Mesenchymal stem cell (in vitro differentiated cells and primary cell): Measurements from ENCODE around the gene KIF3C. TPM values are rescaled to one million over a fixed set of nuclear protein-coding genes. Genes with fewer than 3 reads are reported as not detected.

Experiments
- DNase-seq: peaks from one replicate; pipeline ENCODE4 v3.0.0-alpha.2; 2013
- H2AFZ ChIP-seq: one replicate; pipeline ENCODE4 v1.6.1; 2013; ENCODE audit warnings: low read depth, mild to moderate bottlenecking, control low read depth, inconsistent platforms, low read length, moderate library complexity
- H2AK5ac ChIP-seq: 2 replicates; pipeline ENCODE4 v1.6.1; 2013; ENCODE audit warnings: low read length, moderate library complexity, mild to moderate bottlenecking, inconsistent platforms; ENCODE audit not compliant: severe bottlenecking
- H2BK120ac ChIP-seq: one replicate; pipeline ENCODE4 v1.6.1; 2013; ENCODE audit warnings: low read depth, mild to moderate bottlenecking, inconsistent platforms, low read length, moderate library complexity
- H2BK12ac ChIP-seq, 2 experiments: one replicate each; pipeline ENCODE4 v1.6.1; 2013; ENCODE audit warnings: inconsistent platforms in 2 of 2, low read length in 2 of 2, mild to moderate bottlenecking in 2 of 2, moderate library complexity in 2 of 2, control low read depth in 1 of 2
- H2BK15ac ChIP-seq: one replicate; pipeline ENCODE4 v1.6.1; 2013; ENCODE audit warnings: mild to moderate bottlenecking, low read depth, inconsistent platforms; ENCODE audit not compliant: poor library complexity, severe bottlenecking
- H2BK5ac ChIP-seq: 2 replicates; pipeline ENCODE4 v1.6.1; 2013; ENCODE audit warnings: low read depth, mild to moderate bottlenecking, low read length, control low read depth, inconsistent platforms; ENCODE audit not compliant: poor library complexity, severe bottlenecking
- H3K14ac ChIP-seq, 2 experiments: one replicate each; pipeline ENCODE4 v1.6.1; 2013; ENCODE audit warnings: inconsistent platforms in 2 of 2, low read length in 2 of 2, control low read depth in 1 of 2, mild to moderate bottlenecking in 1 of 2, moderate library complexity in 1 of 2
- H3K18ac ChIP-seq, 2 experiments: one replicate each; pipeline ENCODE4 v1.6.1; 2013; ENCODE audit warnings: inconsistent platforms in 2 of 2, low read length in 2 of 2, control low read depth in 1 of 2, low read depth in 1 of 2, mild to moderate bottlenecking in 1 of 2
- H3K23ac ChIP-seq, 2 experiments: one replicate each; pipeline ENCODE4 v1.6.1; 2013; ENCODE audit warnings: inconsistent platforms in 2 of 2, low read length in 2 of 2, mild to moderate bottlenecking in 2 of 2, moderate library complexity in 2 of 2, control low read depth in 1 of 2
- H3K27ac ChIP-seq: 2 replicates; pipeline ENCODE4 v1.5.1; 2013; ENCODE audit warnings: mild to moderate bottlenecking, moderate library complexity, low read length, control low read depth, inconsistent platforms; ENCODE audit not compliant: poor library complexity, severe bottlenecking
- H3K27me3 ChIP-seq, 2 experiments: 2 replicates each; pipeline versions ENCODE4 v1.6.1 to v1.7.0; 2013; ENCODE audit warnings: low read length in 2 of 2, mild to moderate bottlenecking in 2 of 2, moderate library complexity in 2 of 2, control low read depth in 1 of 2, inconsistent platforms in 1 of 2; ENCODE audit not compliant: control insufficient read depth in 1 of 2, insufficient read depth in 1 of 2
- H3K36me3 ChIP-seq, 2 experiments: 2 replicates each; pipeline versions ENCODE4 v1.6.1 to v1.7.0; 2013; ENCODE audit warnings: low read length in 2 of 2, control low read depth in 1 of 2, inconsistent platforms in 1 of 2, low read depth in 1 of 2, mild to moderate bottlenecking in 1 of 2; ENCODE audit not compliant: insufficient read depth in 2 of 2, control insufficient read depth in 1 of 2
- H3K4ac ChIP-seq, 2 experiments: one replicate each; pipeline ENCODE4 v1.6.1; 2013; ENCODE audit warnings: inconsistent platforms in 2 of 2, low read length in 2 of 2, mild to moderate bottlenecking in 2 of 2, moderate library complexity in 2 of 2, control low read depth in 1 of 2, low read depth in 1 of 2
- H3K4me1 ChIP-seq: 2 replicates; pipeline ENCODE4 v1.6.1; 2013; ENCODE audit warnings: low read depth, low read length, control low read depth; ENCODE audit not compliant: control insufficient read depth, insufficient read depth
- H3K4me2 ChIP-seq: 2 replicates; pipeline ENCODE4 v1.6.1; 2013; ENCODE audit warnings: low read length, mild to moderate bottlenecking, inconsistent platforms; ENCODE audit not compliant: poor library complexity, severe bottlenecking
- H3K4me3 ChIP-seq, 2 experiments: 2 replicates each; pipeline versions ENCODE4 v1.5.1 to v1.7.0; 2013; ENCODE audit warnings: low read length in 2 of 2, mild to moderate bottlenecking in 2 of 2, control low read depth in 1 of 2, low read depth in 1 of 2; ENCODE audit not compliant: insufficient read depth in 1 of 2
- H3K79me1 ChIP-seq: replicated peaks from 2 replicates; pipeline ENCODE4 v1.6.1; 2013; ENCODE audit warnings: mild to moderate bottlenecking, control low read depth, low read length, inconsistent platforms; ENCODE audit not compliant: poor library complexity, severe bottlenecking
- H3K9ac ChIP-seq: 2 replicates; pipeline ENCODE4 v1.7.0; 2013; ENCODE audit warnings: mild to moderate bottlenecking, low read length, moderate library complexity
- H3K9me3 ChIP-seq: 2 replicates; pipeline ENCODE4 v1.7.0; 2013; ENCODE audit warnings: mild to moderate bottlenecking, low read length; ENCODE audit not compliant: control insufficient read depth
- H4K8ac ChIP-seq: one replicate; pipeline ENCODE4 v1.6.1; 2013; ENCODE audit warnings: inconsistent platforms, mild to moderate bottlenecking, low read length, moderate library complexity
- H4K91ac ChIP-seq: one replicate; pipeline ENCODE4 v1.6.1; 2013; ENCODE audit warnings: mild to moderate bottlenecking, low read length, inconsistent platforms
- WGBS: methylation state at CpG from one replicate; pipeline ENCODE4 v1.1.7; 2013; ENCODE audit warnings: mixed read lengths; 5-methylcytosine and 5-hydroxymethylcytosine counted together
- small RNA-seq: library from polyadenylated mRNA; stranded (forward); fragments of <200 nt; extraction: miRNeasy Mini kit (QIAGEN cat#:217004); gene quantifications from one replicate; pipeline ENCODE3, GENCODE V24; 2013; ENCODE audit warnings: low read depth

KIF3C gene

DNA sequence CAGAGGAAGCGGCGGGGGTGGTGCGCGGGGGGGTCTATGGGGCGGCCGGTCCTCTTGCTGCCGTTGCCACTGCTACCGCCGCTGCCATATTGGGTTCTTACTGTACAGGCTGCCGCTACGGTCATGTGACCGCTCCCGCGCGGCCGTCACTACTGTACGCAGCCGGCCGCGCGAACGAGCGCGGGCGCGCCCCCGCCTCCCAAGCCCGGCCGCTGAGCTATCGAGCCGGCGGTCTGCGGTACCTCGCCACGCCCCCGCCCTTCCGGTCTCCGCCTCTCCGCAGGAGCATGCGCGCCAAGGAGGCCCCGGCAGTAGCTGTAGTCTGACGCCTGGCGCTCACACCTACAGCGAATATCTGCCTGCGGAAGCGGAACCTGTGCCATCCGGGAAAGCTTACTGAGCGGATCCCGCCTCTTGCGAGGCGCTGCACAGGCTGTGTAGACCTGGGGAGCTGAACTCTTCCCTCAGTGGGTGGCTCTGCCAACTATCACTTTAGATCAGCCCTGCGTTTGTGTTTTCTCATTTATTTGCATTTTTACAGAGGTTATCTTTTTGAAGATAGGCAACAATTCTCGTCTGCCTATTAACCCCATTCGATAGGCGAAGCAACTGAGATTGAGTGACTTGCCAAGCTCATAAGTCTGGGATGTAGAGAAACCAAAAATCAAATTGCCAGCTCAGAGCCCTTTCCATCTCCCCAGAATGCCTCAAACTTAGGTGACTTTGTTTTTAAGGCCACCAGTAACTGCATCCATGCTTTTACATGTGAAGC, 103.8 kb downstream of the KIF3C start, which contains the start of gene ASXL2:
ASXL2 (minus strand) TSS at position 127 of the 772 bp plus-strand sequence. CDS start 265 bp downstream, outside the sequence.
- Histone ChIP-seq H2BK120ac (peak within 1 kb of the TSS; percentile 92), H2BK15ac (peak within 1 kb of the TSS; percentile 98), H3K4me1 (peaks cover 6% of the 10 kb centered on the region), H3K27ac (peak within 1 kb of the TSS; percentile 97), H2AFZ (peak within 1 kb of the TSS; percentile 74), H3K9ac (peak within 1 kb of the TSS; percentile 99), H3K23ac (peak within 1 kb of the TSS in 1 of 2 experiments; percentile 66), H3K4me3 (peak within 1 kb of the TSS; percentile 89 to 90), H3K36me3 (peaks cover 0 to 6% of the 10 kb centered on the region in 2 experiments), H4K8ac (peak within 1 kb of the TSS; percentile 95), H3K9me3 (no peaks in the 10 kb centered on the region), H2AK5ac (no peak within 1 kb of the TSS), H2BK5ac (peak within 1 kb of the TSS; percentile 98), H3K79me1 (peaks cover 3% of the 10 kb centered on the region), H3K4ac (peak within 1 kb of the TSS; percentile 95 to 98), H3K4me2 (peak within 1 kb of the TSS; percentile 76), H4K91ac (peak within 1 kb of the TSS; percentile 98), H2BK12ac (peak within 1 kb of the TSS in 1 of 2 experiments; percentile 73), H3K27me3 (no peaks in the 10 kb centered on the region), H3K14ac (peak within 1 kb of the TSS; percentile 89 to 95), H3K18ac (peak within 1 kb of the TSS; percentile 88 to 89)
- WGBS: 3% methylated on average over 50 of the region's 56 CpGs
- DNase-seq: peak; percentile 95

DNA sequence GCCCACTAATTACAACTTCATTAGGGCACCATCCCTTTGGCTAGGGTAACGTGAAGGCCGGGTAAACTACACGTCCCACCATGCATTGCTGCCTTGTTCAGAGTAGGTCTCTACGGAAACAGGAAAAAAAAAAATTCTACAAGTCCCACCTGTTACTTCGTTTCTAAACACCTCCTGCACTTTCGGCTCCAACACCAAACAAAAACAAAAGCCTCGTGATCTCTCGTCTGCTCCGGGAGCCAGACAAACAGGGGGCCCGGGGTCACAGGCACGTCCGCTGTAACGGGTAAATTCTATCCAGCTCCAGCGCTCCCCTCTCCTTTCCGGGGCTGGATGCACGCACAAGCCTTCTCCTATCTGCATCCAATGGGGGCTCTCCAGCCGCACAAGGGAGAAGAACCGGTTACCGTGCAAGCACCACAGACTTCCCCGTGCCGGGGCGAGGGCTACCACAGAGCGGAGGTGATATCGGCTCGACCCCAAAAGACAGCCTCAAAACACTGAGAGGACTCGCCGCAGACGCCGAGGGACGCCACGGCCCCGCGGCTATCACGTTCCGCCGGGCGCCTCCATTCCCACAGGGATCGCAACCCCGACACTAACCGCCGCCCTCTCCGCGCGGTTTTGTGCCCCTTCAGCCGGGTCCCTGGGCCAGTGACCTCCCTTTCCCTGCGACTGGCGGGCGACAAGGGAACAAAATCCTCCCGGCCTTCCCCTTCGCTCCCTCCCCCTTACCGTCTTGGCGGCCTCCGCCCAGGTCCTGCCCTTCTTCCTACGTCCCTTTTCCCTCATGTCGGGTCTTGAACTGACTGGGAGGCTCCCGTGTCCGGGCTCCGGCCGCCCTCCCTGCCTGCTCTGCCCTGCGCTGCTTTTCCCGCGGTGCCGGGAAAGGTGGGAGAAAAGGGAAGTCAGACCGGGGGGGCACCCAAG, 104.6 kb downstream of the KIF3C start:
- peak overlapping the region; percentile 95 for H4K8ac ChIP-seq
- peak overlapping the region; percentile 98 for H2BK5ac ChIP-seq
- H2BK15ac ChIP-seq: peak overlapping the region; percentile 98
- H3K23ac ChIP-seq: peak overlapping the region in 1 of 2 experiments; percentile 66
- H3K9ac ChIP-seq: peak overlapping the region; percentile 99
- H3K27ac ChIP-seq: peak overlapping the region; percentile 96
- H4K91ac ChIP-seq: peak overlapping the region; percentile 98
- H2BK12ac ChIP-seq: peak overlapping the region in 1 of 2 experiments; percentile 73
- H2AK5ac ChIP-seq: no peak overlapping the region
- peaks cover 3% of the 10 kb centered on the region for H3K79me1 ChIP-seq
- peak; percentile 86 for DNase-seq
- H3K18ac ChIP-seq: peak overlapping the region; percentile 88 to 89
- H3K36me3 ChIP-seq: peaks cover 0 to 6% of the 10 kb centered on the region in 2 experiments
- H3K14ac ChIP-seq: peak overlapping the region; percentile 89 to 95
- H3K4me3 ChIP-seq: peak overlapping the region; percentile 89 to 90
- H3K27me3 ChIP-seq: no peaks in the 10 kb centered on the region
- H3K4me2 ChIP-seq: peak overlapping the region; percentile 76
- H2BK120ac ChIP-seq: peak overlapping the region; percentile 92
- no peaks in the 10 kb centered on the region for H3K9me3 ChIP-seq
- H3K4me1 ChIP-seq: peaks cover 6% of the 10 kb centered on the region
- under 1% methylated on average over 55 of the region's 64 CpGs for WGBS
- H2AFZ ChIP-seq: peak overlapping the region; percentile 43
- H3K4ac ChIP-seq: peak overlapping the region; percentile 95 to 98

Small RNA genes within 50 kb of the gene (small RNA-seq; reads per million reads assigned to genes)
- gene NDUFB4P4: not detected
- gene UQCRHP2: not detected
